Right ventricle myocardium superior (tissue), 1 donor: ENCODE results near the gene CREB1. TPM values are rescaled to one million over a fixed set of nuclear protein-coding genes. Genes with fewer than 3 reads are reported as not detected.
"Not testable (repeated sequence)": the region's sequence is repeated elsewhere in the genome, so short reads cannot be mapped to it uniquely, and the experiment has no call there.

Source experiments
- ATAC-seq: fragments of 200-7000 bp; cut with Tn5 transposase; one replicate; pipeline ENCODE4 v1.9.1; 2020; ENCODE audit warnings: mild to moderate bottlenecking; ENCODE audit not compliant: poor library complexity
- DNase-seq: peaks from one replicate; pipeline ENCODE4 v3.0.0-alpha.2; 2020
- intact Hi-C: fragments of 100-400 bp; cut with DNase I; formaldehyde crosslinking; loops from one replicate; pipeline ENCODE4 v1.11.2; 2022
- total RNA-seq: library from RNA; stranded (reverse); fragmentation: NEBNext Ultra II Directional; extraction: Animal tissue kit (Norgen Biotek cat#: 25700); gene quantifications from one replicate; pipeline ENCODE4 v1.2.1, GENCODE V29; 2021
- donor health status: DM: no; HTN: yes; CAD: no; lungs with severe emphysema.

The CREB1 gene
- total RNA-seq, 1 donor from 2014 or later, result 47.9 TPM

- ATAC-seq, result no peak
- intact Hi-C loops, result no loop called here
- no peak for DNase-seq
These were observed 103.1 kb downstream of the CREB1 start for GRCh38 chr2:207632575-207633493.

GRCh38 chr2:207633686-207634085 is 103.9 kb downstream of the CREB1 start:
- intact Hi-C loops, result no loop called here
- ATAC-seq (no peak), DNase-seq (no peak)

- no peak for ATAC-seq
- DNase-seq, result no peak
- intact Hi-C loops, result no loop called here
These were observed 105.9 kb downstream of the CREB1 start for GRCh38 chr2:207635468-207636200.

GRCh38 chr2:207639288-207639687 is 109.5 kb downstream of the CREB1 start:
- ATAC-seq, intact Hi-C loops, DNase-seq: not testable (repeated sequence)

GRCh38 chr2:207640160-207640559 is 110.4 kb downstream of the CREB1 start:
- no peak for ATAC-seq
- no peak for DNase-seq
- intact Hi-C loops, result no loop called here

GRCh38 chr2:207640661-207641060 is 110.9 kb downstream of the CREB1 start:
- DNase-seq (no peak), ATAC-seq (no peak)
- intact Hi-C loops, result no loop called here

GRCh38 chr2:207643892-207644291 is 114.1 kb downstream of the CREB1 start:
- no peak for ATAC-seq
- DNase-seq, result no peak
- intact Hi-C loops, result no loop called here

GRCh38 chr2:207646582-207646981 is 116.8 kb downstream of the CREB1 start:
- DNase-seq, ATAC-seq, intact Hi-C loops: not testable (repeated sequence)

Other genes starting within 250 kb of the CREB1 start
- 14.8 TPM for gene METTL21A, start 95.4 kb downstream of the CREB1 start, total RNA-seq
- 8.9 TPM for gene CCNYL1, start 181.7 kb downstream of the CREB1 start, total RNA-seq
- gene FZD5, start 239.9 kb downstream of the CREB1 start, total RNA-seq, result 4.1 TPM